NCI-H1417 (cell line): ENCODE data around the gene SMPD3.

Source experiments
- DNase-seq, 3 experiments: peaks; one replicate each; lab custom pipeline; 2025; lab: John Stamatoyannopoulos, UW

SMPD3 gene

GRCh38 chr16:68472581-68472980 lies 24.3 kb upstream of the SMPD3 start:
- DNase-seq: no peak

- DNase-seq: no peak
Observed at GRCh38 chr16:68470461-68471150, 22.3 kb upstream of the SMPD3 start.

- DNase-seq: peak in 2 of 3 experiments; percentile 3 to 9
Observed at GRCh38 chr16:68469796-68470460, 21.6 kb upstream of the SMPD3 start.

- DNase-seq: no peak
Observed at GRCh38 chr16:68468842-68469241, 20.5 kb upstream of the SMPD3 start.

GRCh38 chr16:68466174-68466573 lies 17.9 kb upstream of the SMPD3 start:
- no peak for DNase-seq

GRCh38 chr16:68463904-68464303 lies 15.6 kb upstream of the SMPD3 start:
- no peak for DNase-seq

GRCh38 chr16:68460067-68460466 lies 11.8 kb upstream of the SMPD3 start:
- DNase-seq: no peak

GRCh38 chr16:68459457-68459856 lies 11.1 kb upstream of the SMPD3 start:
- DNase-seq: no peak

- no peak for DNase-seq
Observed at GRCh38 chr16:68458551-68458950, 10.2 kb upstream of the SMPD3 start.

GRCh38 chr16:68458101-68458500 lies 9.8 kb upstream of the SMPD3 start:
- no peak for DNase-seq

GRCh38 chr16:68455631-68456030 lies 7.3 kb upstream of the SMPD3 start:
- no peak for DNase-seq

GRCh38 chr16:68454920-68455435 lies 6.7 kb upstream of the SMPD3 start:
- DNase-seq: no peak

- no peak for DNase-seq
Observed at GRCh38 chr16:68453816-68454215, 5.5 kb upstream of the SMPD3 start.

- no peak for DNase-seq
Observed at GRCh38 chr16:68452176-68452575, 3.9 kb upstream of the SMPD3 start.

- no peak for DNase-seq
Observed at GRCh38 chr16:68451676-68452075, 3.4 kb upstream of the SMPD3 start.

GRCh38 chr16:68450741-68451255 lies 2.5 kb upstream of the SMPD3 start:
- DNase-seq: no peak

GRCh38 chr16:68447653-68448359 lies 502 bp downstream of the SMPD3 start:
- peak; percentile 23 to 79 (median 78) for DNase-seq

GRCh38 chr16:68446681-68447652 lies 1.3 kb downstream of the SMPD3 start:
- peak; percentile 18 to 70 (median 65) for DNase-seq

GRCh38 chr16:68445458-68445857 lies 2.9 kb downstream of the SMPD3 start:
- peak; percentile 42 to 88 (median 73) for DNase-seq

- DNase-seq: no peak
Observed at GRCh38 chr16:68444056-68444657, 4.2 kb downstream of the SMPD3 start.

- DNase-seq: no peak
Observed at GRCh38 chr16:68436581-68436980, 11.7 kb downstream of the SMPD3 start.
